ENCODE data around the gene CRYGC. TPM values are rescaled to one million over a fixed set of nuclear protein-coding genes. Genes with fewer than 3 reads are reported as not detected.
"Not testable (repeated sequence)": the region's sequence is repeated elsewhere in the genome, so short reads cannot be mapped to it uniquely, and the experiment has no call there.

CRYGC gene
- total RNA-seq, 1 experiment from 2014 or later, result not detected

GRCh38 chr2:208128136-208128535, 1.5 kb downstream of the CRYGC start:
- BruUV-seq (replicated peaks), result no TSS peak
- TF ChIP-seq POLR2AphosphoS5 (IDR thresholded peaks at IDR 0.05; ENCODE audit: low read depth, low read length), result no peak
- TF ChIP-seq SIN3A (IDR thresholded peaks at IDR 0.05; ENCODE audit: borderline replicate concordance, insufficient read depth, low read depth, low read length), result no peak
- TF ChIP-seq TCF7L2 (IDR thresholded peaks at IDR 0.05; ENCODE audit: low read depth, low read length), result no peak
- no peak for TF ChIP-seq CTCF (IDR thresholded peaks at IDR 0.05)
- TF ChIP-seq REST (IDR thresholded peaks at IDR 0.05; ENCODE audit: insufficient read depth in 1 of 2, low read depth in 2 of 2, low read length in 1 of 2), result no peak
- no peak for ATAC-seq
- Histone ChIP-seq H3K36me3 (ENCODE audit: control insufficient read depth, insufficient read depth, low read length) (no peaks in the 10 kb centered on the region), H3K27me3 (ENCODE audit: control insufficient read depth, insufficient read depth, low read length) (no peaks in the 10 kb centered on the region), H3K4me3 (ENCODE audit: low read depth in 2 of 2, low read length in 2 of 2) (no peak overlapping the region), H3K4me1 (ENCODE audit: control insufficient read depth, insufficient read depth, low read length) (no peaks in the 10 kb centered on the region), H3K27ac (ENCODE audit: low read length) (no peak overlapping the region), H3K9me3 (ENCODE audit: control insufficient read depth, insufficient read depth, low read depth, low read length) (no peaks in the 10 kb centered on the region)
- CTCF ChIA-PET, result no interaction called here
- DNase-seq (ENCODE audit: low read depth, low spot score), result no peak
- intact Hi-C loops (cut with micrococcal nuclease; ENCODE audit: unreplicated experiment), result no loop called here
- in situ Hi-C loops (cut with HindIII; ENCODE audit: low pct_unique_long_range_greater_than_20kb, low sequenced_read_pairs), result no loop called here
- POLR2A ChIA-PET, result no interaction called here

DNA sequence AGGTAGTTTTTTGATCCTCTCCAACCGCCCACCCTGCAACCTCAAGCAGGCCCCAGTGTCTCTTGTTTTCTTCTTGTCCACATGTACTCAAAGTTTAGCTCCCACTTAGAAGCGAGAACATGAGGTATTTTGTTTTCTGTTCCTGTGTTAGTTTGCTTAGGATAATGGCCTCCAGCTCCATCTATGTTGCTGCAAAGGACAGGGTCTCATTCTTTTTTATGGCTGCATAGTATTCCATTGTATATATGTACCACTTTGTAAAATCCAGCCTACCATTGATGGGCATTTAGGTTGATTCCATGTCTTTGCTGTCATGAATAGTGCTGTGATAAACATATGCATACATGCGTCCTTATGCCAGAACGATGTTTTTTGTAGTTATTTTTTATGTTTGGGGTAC, 2.5 kb downstream of the CRYGC start:
- in situ Hi-C loops (cut with HindIII; ENCODE audit: low pct_unique_long_range_greater_than_20kb, low sequenced_read_pairs) (no loop called here), intact Hi-C loops (cut with micrococcal nuclease; ENCODE audit: unreplicated experiment) (no loop called here)
- ATAC-seq, result no peak
- TF ChIP-seq SIN3A (IDR thresholded peaks at IDR 0.05; ENCODE audit: borderline replicate concordance, insufficient read depth, low read depth, low read length) (no peak), TCF7L2 (IDR thresholded peaks at IDR 0.05; ENCODE audit: low read depth, low read length) (no peak)
- CTCF ChIA-PET, result no interaction called here
- no TSS peak for BruUV-seq (replicated peaks)
- no peaks in the 10 kb centered on the region; the same call in 1 of the 2 replicates for H3K36me3 ChIP-seq (ENCODE audit: control insufficient read depth, insufficient read depth, low read length)
- no peak overlapping the region for H3K4me3 ChIP-seq (ENCODE audit: low read depth in 2 of 2, low read length in 2 of 2)
- no peak for DNase-seq (ENCODE audit: low read depth, low spot score)
- H3K9me3 ChIP-seq (ENCODE audit: control insufficient read depth, insufficient read depth, low read depth, low read length), result no peaks in the 10 kb centered on the region
- POLR2A ChIA-PET, result no interaction called here
- no peaks in the 10 kb centered on the region for H3K4me1 ChIP-seq (ENCODE audit: control insufficient read depth, insufficient read depth, low read length)
- H3K27ac ChIP-seq (ENCODE audit: low read length), result no peak overlapping the region
- H3K27me3 ChIP-seq (ENCODE audit: control insufficient read depth, insufficient read depth, low read length), result no peaks in the 10 kb centered on the region

DNA sequence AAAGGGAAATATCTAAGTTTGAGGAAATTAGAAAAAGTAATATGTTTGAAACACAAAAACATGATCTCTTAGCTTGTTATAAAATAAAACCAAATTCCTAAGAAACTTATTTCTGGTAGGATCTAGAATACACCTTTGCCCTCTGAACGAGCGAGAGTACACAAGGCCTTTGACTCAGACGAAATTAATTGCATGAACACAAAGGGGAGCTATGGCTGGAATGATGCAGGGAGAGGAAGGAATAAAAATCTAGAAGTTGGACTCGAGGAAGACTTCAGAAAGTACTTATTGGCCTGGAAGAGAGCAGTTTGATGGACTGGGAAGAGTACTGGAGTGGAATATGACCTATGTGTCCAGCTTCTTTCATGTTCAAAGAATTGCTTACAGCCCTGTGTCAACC, 4.4 kb downstream of the CRYGC start:
- Histone ChIP-seq H3K36me3 (ENCODE audit: control insufficient read depth, insufficient read depth, low read length) (no peaks in the 10 kb centered on the region; the same call in 1 of the 2 replicates), H3K27ac (ENCODE audit: low read length) (no peak overlapping the region), H3K9me3 (ENCODE audit: control insufficient read depth, insufficient read depth, low read depth, low read length) (no peaks in the 10 kb centered on the region), H3K4me1 (ENCODE audit: control insufficient read depth, insufficient read depth, low read length) (no peaks in the 10 kb centered on the region), H3K27me3 (ENCODE audit: control insufficient read depth, insufficient read depth, low read length) (no peaks in the 10 kb centered on the region), H3K4me3 (ENCODE audit: low read depth in 2 of 2, low read length in 2 of 2) (no peak overlapping the region)
- TF ChIP-seq POLR2AphosphoS5 (IDR thresholded peaks at IDR 0.05; ENCODE audit: low read depth, low read length) (no peak), SIN3A (IDR thresholded peaks at IDR 0.05; ENCODE audit: borderline replicate concordance, insufficient read depth, low read depth, low read length) (no peak), TCF7L2 (IDR thresholded peaks at IDR 0.05; ENCODE audit: low read depth, low read length) (no peak)
- ATAC-seq, result no peak
- DNase-seq (ENCODE audit: low read depth, low spot score), result no peak
- BruUV-seq (replicated peaks), result no TSS peak
- ChIA-PET CTCF (no interaction called here), POLR2A (interaction anchor here (0.7 kb wide), 1 partner anchor 513 kb away, joined by 3 read pairs; no protein-coding TSS in a partner anchor)
- in situ Hi-C loops (cut with HindIII; ENCODE audit: low pct_unique_long_range_greater_than_20kb, low sequenced_read_pairs) (no loop called here), intact Hi-C loops (cut with micrococcal nuclease; ENCODE audit: unreplicated experiment) (no loop called here)

- H3K27ac ChIP-seq (ENCODE audit: low read length); H3K36me3 ChIP-seq (ENCODE audit: control insufficient read depth, insufficient read depth, low read length); in situ Hi-C loops (cut with HindIII; ENCODE audit: low pct_unique_long_range_greater_than_20kb, low sequenced_read_pairs); POLR2A ChIA-PET; BruUV-seq (replicated peaks); H3K4me1 ChIP-seq (ENCODE audit: control insufficient read depth, insufficient read depth, low read length); H3K4me3 ChIP-seq (ENCODE audit: low read depth in 2 of 2, low read length in 2 of 2); H3K9me3 ChIP-seq (ENCODE audit: control insufficient read depth, insufficient read depth, low read depth, low read length); ATAC-seq; DNase-seq (ENCODE audit: low read depth, low spot score); H3K27me3 ChIP-seq (ENCODE audit: control insufficient read depth, insufficient read depth, low read length); intact Hi-C loops (cut with micrococcal nuclease; ENCODE audit: unreplicated experiment): not testable (repeated sequence)
- CTCF ChIA-PET, result interaction anchor here (0.7 kb wide), 1 partner anchor 377 kb away, joined by 16 read pairs; no protein-coding TSS in a partner anchor
These were observed 5.5 kb downstream of the CRYGC start, which contains the start of gene CRYGD for GRCh38 chr2:208124013-208124715. CRYGD (minus strand) TSS chr2:208124524; CDS start chr2:208124473, 51 bp downstream.

Measured in Panc1 (cell line).